Thymus (tissue), 11 donors: Measurements from ENCODE around the gene NPM3. TPM values are rescaled to one million over a fixed set of nuclear protein-coding genes. Genes with fewer than 3 reads are reported as not detected.
"Not testable (repeated sequence)": the region's sequence is repeated elsewhere in the genome, so short reads cannot be mapped to it uniquely, and the experiment has no call there.

Source experiments
- DNase-seq, 9 donors: peaks; one replicate each; pipeline ENCODE4 v3.0.0-alpha.2; 2013; ENCODE audit warnings: low spot score in 9 of 9, low read depth in 6 of 9, missing footprints in 1 of 9
- H3K27ac ChIP-seq, 2 donors: one replicate each; pipeline ENCODE4 v1.5.1; 2013; ENCODE audit warnings: control low read depth in 1 of 2, low read depth in 1 of 2, low read length in 1 of 2, mild to moderate bottlenecking in 1 of 2, moderate library complexity in 1 of 2
- H3K27me3 ChIP-seq, 2 donors: one replicate each; pipeline ENCODE4 v1.5.1; 2013; ENCODE audit warnings: low read length in 1 of 2; ENCODE audit not compliant: control insufficient read depth in 2 of 2, insufficient read depth in 1 of 2
- H3K36me3 ChIP-seq, 2 donors: one replicate each; pipeline ENCODE4 v1.5.1; 2013; ENCODE audit warnings: low read length in 1 of 2, mild to moderate bottlenecking in 1 of 2, moderate library complexity in 1 of 2; ENCODE audit not compliant: control insufficient read depth in 2 of 2, insufficient read depth in 2 of 2
- H3K4me1 ChIP-seq, 2 donors: one replicate each; pipeline ENCODE4 v1.5.1; 2013; ENCODE audit warnings: low read length in 2 of 2; ENCODE audit not compliant: control insufficient read depth in 2 of 2, insufficient read depth in 2 of 2
- H3K4me3 ChIP-seq, 2 donors: one replicate each; pipeline ENCODE4 v1.5.1; 2013; ENCODE audit warnings: low read length in 2 of 2, control low read depth in 1 of 2, mild to moderate bottlenecking in 1 of 2
- H3K9me3 ChIP-seq, 2 donors: one replicate each; pipeline ENCODE4 v1.5.1; 2013; ENCODE audit warnings: low read length in 1 of 2, mild to moderate bottlenecking in 1 of 2; ENCODE audit not compliant: control insufficient read depth in 2 of 2, insufficient read depth in 1 of 2
- WGBS: extraction: QIAGEN DNeasy Blood & Tissue Kit; methylation state at CpG from one replicate; pipeline ENCODE4 v1.1.7; 2013; 5-methylcytosine and 5-hydroxymethylcytosine counted together
- polyA plus RNA-seq: library from polyadenylated mRNA; stranded (reverse); fragments of 200-250 nt; gene quantifications from one replicate; pipeline ENCODE4 v1.2.3, GENCODE V29; 2013
- total RNA-seq: library from RNA; stranded (reverse); fragments of 120-200 nt; gene quantifications from one replicate; pipeline ENCODE4 v1.2.4, GENCODE V29; 2013
- donor health status: healthy.

NPM3 gene
- total and polyA plus RNA-seq, 2 donors: 30.6 to 50.6 TPM

- Histone ChIP-seq H3K9me3 (no peaks in the 10 kb centered on the region), H3K4me3 (peak overlapping the region; percentile 98 to 100), H3K27ac (no peak overlapping the region), H3K27me3 (no peaks in the 10 kb centered on the region), H3K4me1 (peaks cover 23 to 29% of the 10 kb centered on the region in 2 donors), H3K36me3 (peaks cover 27 to 35% of the 10 kb centered on the region in 2 donors)
- WGBS: 92% methylated on average over 8 of the region's 8 CpGs
- peak in 1 of 9 donors; percentile 24 for DNase-seq
Observed at GRCh38 chr10:101814466-101815071, 31.3 kb upstream of the NPM3 start.

GRCh38 chr10:101812606-101813005 is 29.4 kb upstream of the NPM3 start:
- Histone ChIP-seq H3K36me3 (peaks cover 32 to 52% of the 10 kb centered on the region in 2 donors), H3K4me1 (peaks cover 16 to 19% of the 10 kb centered on the region in 2 donors), H3K9me3 (no peaks in the 10 kb centered on the region), H3K27ac (no peak overlapping the region), H3K4me3 (no peak overlapping the region), H3K27me3 (no peaks in the 10 kb centered on the region)
- no peak for DNase-seq
- 94% methylated on average over 4 of the region's 4 CpGs for WGBS

- 91% methylated on average over 1 of the region's 1 CpG for WGBS
- H3K27ac ChIP-seq: no peak overlapping the region
- no peak for DNase-seq
- no peaks in the 10 kb centered on the region for H3K9me3 ChIP-seq
- no peak overlapping the region for H3K4me3 ChIP-seq
- H3K27me3 ChIP-seq: no peaks in the 10 kb centered on the region
- no peaks in the 10 kb centered on the region for H3K4me1 ChIP-seq
- peaks cover 44 to 90% of the 10 kb centered on the region in 2 donors for H3K36me3 ChIP-seq
Observed at GRCh38 chr10:101807158-101807557, 23.9 kb upstream of the NPM3 start.

GRCh38 chr10:101803511-101803910 is 20.3 kb upstream of the NPM3 start:
- Histone ChIP-seq H3K9me3 (no peaks in the 10 kb centered on the region), H3K4me1 (no peaks in the 10 kb centered on the region), H3K36me3 (peaks cover 60 to 93% of the 10 kb centered on the region in 2 donors), H3K27ac (no peak overlapping the region), H3K27me3 (no peaks in the 10 kb centered on the region), H3K4me3 (no peak overlapping the region)
- 97% methylated on average over 4 of the region's 4 CpGs for WGBS
- DNase-seq: no peak

GRCh38 chr10:101797403-101798059 is 14.3 kb upstream of the NPM3 start:
- no peaks in the 10 kb centered on the region for H3K9me3 ChIP-seq
- no peak overlapping the region for H3K27ac ChIP-seq
- 93% methylated on average over 4 of the region's 4 CpGs for WGBS
- H3K36me3 ChIP-seq: peaks cover 60 to 96% of the 10 kb centered on the region in 2 donors
- H3K27me3 ChIP-seq: no peaks in the 10 kb centered on the region
- no peak overlapping the region for H3K4me3 ChIP-seq
- no peaks in the 10 kb centered on the region for H3K4me1 ChIP-seq
- DNase-seq: no peak

GRCh38 chr10:101793526-101793925 is 10.3 kb upstream of the NPM3 start:
- Histone ChIP-seq H3K4me3 (no peak overlapping the region), H3K4me1 (no peaks in the 10 kb centered on the region), H3K27me3 (no peaks in the 10 kb centered on the region), H3K9me3 (no peaks in the 10 kb centered on the region), H3K27ac (no peak overlapping the region), H3K36me3 (peaks cover 42 to 91% of the 10 kb centered on the region in 2 donors)
- DNase-seq: no peak
- 98% methylated on average over 12 of the region's 12 CpGs for WGBS

GRCh38 chr10:101789686-101790085 is 6.4 kb upstream of the NPM3 start:
- Histone ChIP-seq H3K9me3 (no peaks in the 10 kb centered on the region), H3K27me3 (no peaks in the 10 kb centered on the region), H3K4me3 (no peak overlapping the region), H3K36me3 (peaks cover 45 to 92% of the 10 kb centered on the region in 2 donors), H3K27ac (no peak overlapping the region), H3K4me1 (no peaks in the 10 kb centered on the region)
- WGBS: 98% methylated on average over 7 of the region's 7 CpGs
- no peak for DNase-seq

- not testable (repeated sequence) for H3K4me3 ChIP-seq, H3K27me3 ChIP-seq, H3K4me1 ChIP-seq, DNase-seq, H3K9me3 ChIP-seq, H3K27ac ChIP-seq
- 97% methylated on average over 9 of the region's 9 CpGs for WGBS
- peaks cover 45 to 87% of the 10 kb centered on the region in 2 donors for H3K36me3 ChIP-seq
Observed at GRCh38 chr10:101789231-101789630, 6.0 kb upstream of the NPM3 start.

GRCh38 chr10:101785801-101786200 is 2.6 kb upstream of the NPM3 start:
- DNase-seq: no peak
- H3K27me3 ChIP-seq: peaks cover 0 to 3% of the 10 kb centered on the region in 2 donors
- no peak overlapping the region for H3K27ac ChIP-seq
- 95% methylated on average over 2 of the region's 2 CpGs for WGBS
- peaks cover 9 to 30% of the 10 kb centered on the region in 2 donors for H3K4me1 ChIP-seq
- no peak overlapping the region for H3K4me3 ChIP-seq
- H3K36me3 ChIP-seq: peaks cover 37 to 59% of the 10 kb centered on the region in 2 donors
- H3K9me3 ChIP-seq: no peaks in the 10 kb centered on the region
